ENCODE measurements around the gene SFMBT1.

SFMBT1 gene

GRCh38 chr3:52872245-52872644 is 173.6 kb downstream of the SFMBT1 start:
- no peak for TF ChIP-seq CTCF (IDR thresholded peaks at IDR 0.05; ENCODE audit: low read depth, low read length)
- H3K4me3 ChIP-seq (ENCODE audit: low read depth, low read length), result no peak overlapping the region

- TF ChIP-seq CTCF (IDR thresholded peaks at IDR 0.05; ENCODE audit: low read depth, low read length), result no peak
- no peak overlapping the region for H3K4me3 ChIP-seq (ENCODE audit: low read depth, low read length)
Observed at GRCh38 chr3:52871761-52872160, 174.1 kb downstream of the SFMBT1 start.

- no peak for TF ChIP-seq CTCF (IDR thresholded peaks at IDR 0.05; ENCODE audit: low read depth, low read length)
- H3K4me3 ChIP-seq (ENCODE audit: low read depth, low read length), result no peak overlapping the region
Observed at GRCh38 chr3:52870471-52870870, 175.4 kb downstream of the SFMBT1 start.

GRCh38 chr3:52866427-52866826 is 179.4 kb downstream of the SFMBT1 start:
- TF ChIP-seq CTCF (IDR thresholded peaks at IDR 0.05; ENCODE audit: low read depth, low read length), result no peak
- no peak overlapping the region for H3K4me3 ChIP-seq (ENCODE audit: low read depth, low read length)

GRCh38 chr3:52865994-52866393 is 179.9 kb downstream of the SFMBT1 start:
- no peak for TF ChIP-seq CTCF (IDR thresholded peaks at IDR 0.05; ENCODE audit: low read depth, low read length)
- no peak overlapping the region for H3K4me3 ChIP-seq (ENCODE audit: low read depth, low read length)

- TF ChIP-seq CTCF (IDR thresholded peaks at IDR 0.05; ENCODE audit: low read depth, low read length), result no peak
- H3K4me3 ChIP-seq (ENCODE audit: low read depth, low read length), result no peak overlapping the region
Observed at GRCh38 chr3:52860424-52860768, 185.5 kb downstream of the SFMBT1 start.

- H3K4me3 ChIP-seq (ENCODE audit: low read depth, low read length), result no peak overlapping the region
- TF ChIP-seq CTCF (IDR thresholded peaks at IDR 0.05; ENCODE audit: low read depth, low read length), result no peak
Observed at GRCh38 chr3:52859686-52860423, 186.0 kb downstream of the SFMBT1 start.

All from WI38 (cell line).